Measurements from ENCODE around the gene MTHFD2L. TPM values are rescaled to one million over a fixed set of nuclear protein-coding genes. Genes with fewer than 3 reads are reported as not detected.

The MTHFD2L gene
- total RNA-seq, 1 experiment from 2014 or later, result 34.0 TPM

GRCh38 chr4:74287164-74287563 lies 129.2 kb downstream of the MTHFD2L start:
- H3F3A ChIP-seq (ENCODE audit: low read length, unreplicated experiment), result peaks cover 10% of the 10 kb centered on the region
- no peak for TF ChIP-seq EZH2phosphoT487 (IDR thresholded peaks at IDR 0.05; ENCODE audit: borderline replicate concordance, low read length)
- TF ChIP-seq, protein P1, sequence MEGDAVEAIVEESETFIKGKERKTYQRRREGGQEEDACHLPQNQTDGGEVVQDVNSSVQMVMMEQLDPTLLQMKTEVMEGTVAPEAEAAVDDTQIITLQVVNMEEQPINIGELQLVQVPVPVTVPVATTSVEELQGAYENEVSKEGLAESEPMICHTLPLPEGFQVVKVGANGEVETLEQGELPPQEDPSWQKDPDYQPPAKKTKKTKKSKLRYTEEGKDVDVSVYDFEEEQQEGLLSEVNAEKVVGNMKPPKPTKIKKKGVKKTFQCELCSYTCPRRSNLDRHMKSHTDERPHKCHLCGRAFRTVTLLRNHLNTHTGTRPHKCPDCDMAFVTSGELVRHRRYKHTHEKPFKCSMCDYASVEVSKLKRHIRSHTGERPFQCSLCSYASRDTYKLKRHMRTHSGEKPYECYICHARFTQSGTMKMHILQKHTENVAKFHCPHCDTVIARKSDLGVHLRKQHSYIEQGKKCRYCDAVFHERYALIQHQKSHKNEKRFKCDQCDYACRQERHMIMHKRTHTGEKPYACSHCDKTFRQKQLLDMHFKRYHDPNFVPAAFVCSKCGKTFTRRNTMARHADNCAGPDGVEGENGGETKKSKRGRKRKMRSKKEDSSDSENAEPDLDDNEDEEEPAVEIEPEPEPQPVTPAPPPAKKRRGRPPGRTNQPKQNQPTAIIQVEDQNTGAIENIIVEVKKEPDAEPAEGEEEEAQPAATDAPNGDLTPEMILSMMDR (conservative IDR thresholded peaks at IDR 0.05; ENCODE audit: low read depth, low read length), result no peak
- TF ChIP-seq EZH2 (IDR thresholded peaks at IDR 0.05; ENCODE audit: low read length, unreplicated experiment), result no peak
- H2AFZ ChIP-seq (ENCODE audit: low read length), result no peak overlapping the region
- no peak for ATAC-seq
- no TSS peak for BruUV-seq (replicated peaks)
- H3K4me1 ChIP-seq (ENCODE audit: insufficient read depth, low read length), result peaks cover 41% of the 10 kb centered on the region
- no peaks in the 10 kb centered on the region for H3K27me3 ChIP-seq (ENCODE audit: low read length)
- H3K9me3 ChIP-seq (ENCODE audit: low read length), result no peaks in the 10 kb centered on the region
- H3K27ac ChIP-seq (ENCODE audit: low read length), result no peak overlapping the region
- H3K9ac ChIP-seq (ENCODE audit: low read length), result no peak overlapping the region
- no peaks in the 10 kb centered on the region for H3K36me3 ChIP-seq (ENCODE audit: low read depth, low read length)
- H3K4me2 ChIP-seq (ENCODE audit: low read length), result no peak overlapping the region
- H3K79me2 ChIP-seq (ENCODE audit: low read length), result no peaks in the 10 kb centered on the region
- no peak overlapping the region for H3K4me3 ChIP-seq (ENCODE audit: low read length)
- H4K20me1 ChIP-seq (ENCODE audit: low read length), result no peaks in the 10 kb centered on the region
- CTCF ChIA-PET, result no interaction called here
- no peaks in the 10 kb centered on the region for H3K9me2 ChIP-seq (replicated peaks; ENCODE audit: low read length)
- POLR2A ChIA-PET (ENCODE audit: unreplicated experiment), result interaction anchor here (0.5 kb wide), 1 partner anchor 387 kb away, joined by 6 read pairs; no protein-coding TSS in a partner anchor
- peak; percentile 61 for DNase-seq
- intact Hi-C loops (cut with micrococcal nuclease), result no loop called here

DNA sequence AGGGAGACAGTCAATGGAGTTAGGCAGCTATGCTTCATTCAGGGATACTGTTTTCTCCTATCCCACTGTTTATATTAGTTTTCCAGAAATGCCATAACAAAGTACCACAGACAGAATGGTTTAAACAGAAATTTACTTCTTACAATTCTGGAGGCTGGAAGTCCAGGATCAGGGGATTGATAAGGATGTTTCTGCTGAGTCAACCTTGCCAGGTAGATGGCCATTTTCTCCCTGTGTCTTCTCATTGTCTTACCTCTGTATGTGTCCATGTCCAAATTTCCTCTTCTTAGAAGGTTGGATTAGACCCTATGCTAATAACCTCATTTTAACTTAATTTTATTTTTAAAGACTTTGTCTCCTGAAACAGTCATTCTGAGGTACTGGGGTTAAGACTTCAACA lies 129.9 kb downstream of the MTHFD2L start:
- no peaks in the 10 kb centered on the region for H3K36me3 ChIP-seq (ENCODE audit: low read depth, low read length)
- no TSS peak for BruUV-seq (replicated peaks)
- no peak overlapping the region for H3K27ac ChIP-seq (ENCODE audit: low read length)
- no peak overlapping the region for H3K4me3 ChIP-seq (ENCODE audit: low read length)
- no peak for ATAC-seq
- H3K4me1 ChIP-seq (ENCODE audit: insufficient read depth, low read length), result peaks cover 39% of the 10 kb centered on the region
- H3F3A ChIP-seq (ENCODE audit: low read length, unreplicated experiment), result peaks cover 10% of the 10 kb centered on the region
- H3K9ac ChIP-seq (ENCODE audit: low read length), result no peak overlapping the region
- intact Hi-C loops (cut with micrococcal nuclease), result no loop called here
- H3K79me2 ChIP-seq (ENCODE audit: low read length), result no peaks in the 10 kb centered on the region
- TF ChIP-seq EZH2phosphoT487 (IDR thresholded peaks at IDR 0.05; ENCODE audit: borderline replicate concordance, low read length) (no peak), EZH2 (IDR thresholded peaks at IDR 0.05; ENCODE audit: low read length, unreplicated experiment) (no peak)
- TF ChIP-seq, protein P1 (conservative IDR thresholded peaks at IDR 0.05; ENCODE audit: low read depth, low read length), result no peak
- no peak overlapping the region for H2AFZ ChIP-seq (ENCODE audit: low read length)
- H3K27me3 ChIP-seq (ENCODE audit: low read length), result no peaks in the 10 kb centered on the region
- POLR2A ChIA-PET (ENCODE audit: unreplicated experiment), result no interaction called here
- no peaks in the 10 kb centered on the region for H3K9me3 ChIP-seq (ENCODE audit: low read length)
- CTCF ChIA-PET, result no interaction called here
- no peak overlapping the region for H3K4me2 ChIP-seq (ENCODE audit: low read length)
- no peak for DNase-seq
- H4K20me1 ChIP-seq (ENCODE audit: low read length), result no peaks in the 10 kb centered on the region
- H3K9me2 ChIP-seq (replicated peaks; ENCODE audit: low read length), result no peaks in the 10 kb centered on the region

- H3K9me3 ChIP-seq (ENCODE audit: low read length), result no peaks in the 10 kb centered on the region
- H3K79me2 ChIP-seq (ENCODE audit: low read length), result no peaks in the 10 kb centered on the region
- peak overlapping the region; percentile 83 for H3K27ac ChIP-seq (ENCODE audit: low read length)
- H4K20me1 ChIP-seq (ENCODE audit: low read length), result no peaks in the 10 kb centered on the region
- no peak overlapping the region for H2AFZ ChIP-seq (ENCODE audit: low read length)
- H3K4me3 ChIP-seq (ENCODE audit: low read length), result no peak overlapping the region
- H3K9me2 ChIP-seq (replicated peaks; ENCODE audit: low read length), result no peaks in the 10 kb centered on the region
- ChIA-PET POLR2A (ENCODE audit: unreplicated experiment) (no interaction called here), CTCF (no interaction called here)
- DNase-seq (no peak), ATAC-seq (no peak)
- peaks cover 7% of the 10 kb centered on the region for H3F3A ChIP-seq (ENCODE audit: low read length, unreplicated experiment)
- H3K36me3 ChIP-seq (ENCODE audit: low read depth, low read length), result 0 out of 2 replicates have a peak, but pooled peaks cover 5% of the 10 kb centered on the region
- H3K4me2 ChIP-seq (ENCODE audit: low read length), result peak overlapping the region; percentile 25; the same call in 1 of the 2 replicates
- peaks cover 25% of the 10 kb centered on the region for H3K4me1 ChIP-seq (ENCODE audit: insufficient read depth, low read length)
- TF ChIP-seq EZH2 (IDR thresholded peaks at IDR 0.05; ENCODE audit: low read length, unreplicated experiment), result no peak
- no peak for TF ChIP-seq EZH2phosphoT487 (IDR thresholded peaks at IDR 0.05; ENCODE audit: borderline replicate concordance, low read length)
- TF ChIP-seq, protein P1 (conservative IDR thresholded peaks at IDR 0.05; ENCODE audit: low read depth, low read length), result no peak
- intact Hi-C loops (cut with micrococcal nuclease), result no loop called here
- H3K27me3 ChIP-seq (ENCODE audit: low read length), result no peaks in the 10 kb centered on the region
- no TSS peak for BruUV-seq (replicated peaks)
- H3K9ac ChIP-seq (ENCODE audit: low read length), result peak overlapping the region; percentile 5
Measured at GRCh38 chr4:74291471-74291870, 133.6 kb downstream of the MTHFD2L start.

Data from PC-3 (cell line).